MM.1S (cell line): ENCODE measurements around the gene MTREX.
A peak's percentile ranks its signal among the peaks of the same experiment; 100 is the strongest.

Experiments used
- DNase-seq: peaks from one replicate; pipeline ENCODE4 v3.0.0-alpha.2; 2015
- H2AFZ ChIP-seq: fragments of 300-600 bp; sonication (generic); 2 replicates; pipeline ENCODE4 v1.6.0; 2016; ENCODE audit warnings: antibody characterized with exemption, low read length
- H3F3A ChIP-seq: fragments of 300-600 bp; sonication (generic); 2 replicates; pipeline ENCODE4 v1.6.1; 2016; ENCODE audit warnings: mild to moderate bottlenecking, antibody characterized with exemption, low read length, moderate library complexity, mixed read lengths; ENCODE audit not compliant: insufficient read depth
- H3K27ac ChIP-seq: fragments of 300-600 bp; sonication (generic); 2 replicates; pipeline ENCODE4 v1.5.1; 2016; ENCODE audit warnings: mild to moderate bottlenecking, low read length
- H3K27me3 ChIP-seq: fragments of 300-600 bp; sonication (generic); replicated peaks from 2 replicates; pipeline ENCODE4 v1.6.0; 2016; ENCODE audit warnings: low read length; ENCODE audit not compliant: insufficient read depth
- H3K36me3 ChIP-seq: fragments of 300-600 bp; sonication (generic); replicated peaks from 2 replicates; pipeline ENCODE4 v1.6.1; 2016; ENCODE audit warnings: mild to moderate bottlenecking, low read length, mixed read lengths; ENCODE audit not compliant: insufficient read depth
- H3K4me1 ChIP-seq: fragments of 300-600 bp; sonication (generic); 2 replicates; pipeline ENCODE4 v1.6.1; 2016; ENCODE audit warnings: low read length, mixed read lengths
- H3K4me2 ChIP-seq: fragments of 300-600 bp; sonication (generic); 2 replicates; pipeline ENCODE4 v1.6.0; 2016; ENCODE audit warnings: low read depth, low read length
- H3K4me3 ChIP-seq: fragments of 300-600 bp; sonication (generic); 2 replicates; pipeline ENCODE4 v1.5.1; 2016; ENCODE audit warnings: low read length, mixed read lengths
- H3K79me2 ChIP-seq: fragments of 300-600 bp; sonication (generic); 2 replicates; pipeline ENCODE4 v1.6.1; 2016; ENCODE audit warnings: mixed run types, low read length, mixed read lengths
- H3K9ac ChIP-seq: fragments of 300-600 bp; sonication (generic); 2 replicates; pipeline ENCODE4 v1.6.1; 2016; ENCODE audit warnings: low read length, mixed read lengths
- H3K9me2 ChIP-seq: fragments of 300-600 bp; sonication (generic); replicated peaks from 2 replicates; pipeline ENCODE4 v1.6.1; 2016; ENCODE audit warnings: mild to moderate bottlenecking, low read length, mixed read lengths; ENCODE audit not compliant: insufficient read depth
- H3K9me3 ChIP-seq: fragments of 300-600 bp; sonication (generic); replicated peaks from 2 replicates; pipeline ENCODE4 v1.6.1; 2016; ENCODE audit warnings: mild to moderate bottlenecking, low read length, mixed read lengths; ENCODE audit not compliant: insufficient read depth
- H4K20me1 ChIP-seq: fragments of 300-600 bp; sonication (generic); 2 replicates; pipeline ENCODE4 v1.6.1; 2016; ENCODE audit warnings: mild to moderate bottlenecking, low read length, moderate library complexity, mixed read lengths; ENCODE audit not compliant: insufficient read depth
- EZH2 ChIP-seq: fragments of 300-600 bp; sonication (generic); optimal IDR thresholded peaks from 2 replicates; pipeline ENCODE3; 2017; ENCODE audit warnings: low read depth, mild to moderate bottlenecking, antibody characterized with exemption, low read length, mixed read lengths
- EZH2phosphoT487 ChIP-seq: fragments of 300-600 bp; sonication (generic); IDR thresholded peaks from 2 replicates; pipeline ENCODE4 v1.6.1; 2018; ENCODE audit warnings: antibody characterized with exemption, low read length
- TF ChIP-seq, protein P1 (sequence below): fragments of 300-600 bp; sonication (generic); IDR thresholded peaks from 2 replicates; pipeline ENCODE4 v1.5.1; 2016; ENCODE audit warnings: antibody characterized with exemption, low read length, mixed read lengths

MTREX gene

DNA sequence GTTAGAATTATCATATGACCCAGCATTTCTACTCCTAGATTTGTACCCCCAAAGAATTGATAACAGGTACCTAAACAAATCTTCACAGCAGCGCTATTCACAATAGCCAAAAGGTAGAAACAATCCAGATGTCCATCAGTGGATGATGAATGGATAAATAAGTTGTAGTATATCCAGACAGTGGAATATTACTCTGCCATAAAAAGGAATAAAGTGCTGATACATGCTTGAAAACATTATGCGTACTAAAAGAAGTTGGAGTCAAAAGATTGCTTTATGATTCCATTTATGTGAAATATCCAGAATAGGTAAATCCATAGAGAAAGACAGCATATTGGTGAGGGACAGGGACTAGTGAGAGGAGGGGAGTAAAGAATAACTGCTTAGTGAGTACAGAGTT, 26.0 kb downstream of the MTREX start:
- no peaks in the 10 kb centered on the region for H3F3A ChIP-seq
- TF ChIP-seq EZH2 = no peak
- TF ChIP-seq EZH2phosphoT487 = no peak
- TF ChIP-seq, protein P1, sequence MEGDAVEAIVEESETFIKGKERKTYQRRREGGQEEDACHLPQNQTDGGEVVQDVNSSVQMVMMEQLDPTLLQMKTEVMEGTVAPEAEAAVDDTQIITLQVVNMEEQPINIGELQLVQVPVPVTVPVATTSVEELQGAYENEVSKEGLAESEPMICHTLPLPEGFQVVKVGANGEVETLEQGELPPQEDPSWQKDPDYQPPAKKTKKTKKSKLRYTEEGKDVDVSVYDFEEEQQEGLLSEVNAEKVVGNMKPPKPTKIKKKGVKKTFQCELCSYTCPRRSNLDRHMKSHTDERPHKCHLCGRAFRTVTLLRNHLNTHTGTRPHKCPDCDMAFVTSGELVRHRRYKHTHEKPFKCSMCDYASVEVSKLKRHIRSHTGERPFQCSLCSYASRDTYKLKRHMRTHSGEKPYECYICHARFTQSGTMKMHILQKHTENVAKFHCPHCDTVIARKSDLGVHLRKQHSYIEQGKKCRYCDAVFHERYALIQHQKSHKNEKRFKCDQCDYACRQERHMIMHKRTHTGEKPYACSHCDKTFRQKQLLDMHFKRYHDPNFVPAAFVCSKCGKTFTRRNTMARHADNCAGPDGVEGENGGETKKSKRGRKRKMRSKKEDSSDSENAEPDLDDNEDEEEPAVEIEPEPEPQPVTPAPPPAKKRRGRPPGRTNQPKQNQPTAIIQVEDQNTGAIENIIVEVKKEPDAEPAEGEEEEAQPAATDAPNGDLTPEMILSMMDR = no peak
- H3K9me2 ChIP-seq = no peaks in the 10 kb centered on the region
- DNase-seq = no peak
- 0 out of 2 replicates have a peak, but pooled peaks cover 6% of the 10 kb centered on the region for H3K36me3 ChIP-seq
- H3K27ac ChIP-seq = no peak overlapping the region
- no peak overlapping the region for H2AFZ ChIP-seq
- no peak overlapping the region for H3K9ac ChIP-seq
- H3K27me3 ChIP-seq = no peaks in the 10 kb centered on the region
- H4K20me1 ChIP-seq = 0 out of 2 replicates have a peak, but pooled peaks cover 5% of the 10 kb centered on the region
- H3K4me3 ChIP-seq = no peak overlapping the region
- H3K79me2 ChIP-seq = peaks cover 81% of the 10 kb centered on the region
- no peaks in the 10 kb centered on the region for H3K4me1 ChIP-seq
- H3K9me3 ChIP-seq = no peaks in the 10 kb centered on the region
- no peak overlapping the region for H3K4me2 ChIP-seq

GRCh38 chr5:55338092-55338613, 30.4 kb downstream of the MTREX start:
- Histone ChIP-seq H3K9me2 (no peaks in the 10 kb centered on the region), H2AFZ (no peak overlapping the region), H3K36me3 (no peaks in the 10 kb centered on the region; the same call in 1 of the 2 replicates), H3K79me2 (peaks cover 54% of the 10 kb centered on the region), H4K20me1 (0 out of 2 replicates have a peak, but pooled peaks cover 5% of the 10 kb centered on the region), H3K27ac (no peak overlapping the region), H3K9me3 (no peaks in the 10 kb centered on the region), H3K4me2 (peak overlapping the region; percentile 65), H3K27me3 (no peaks in the 10 kb centered on the region), H3F3A (0 out of 2 replicates have a peak, but pooled peaks cover 3% of the 10 kb centered on the region), H3K9ac (peak overlapping the region; percentile 15; the same call in 1 of the 2 replicates), H3K4me1 (no peaks in the 10 kb centered on the region), H3K4me3 (no peak overlapping the region; the same call in 1 of the 2 replicates)
- DNase-seq = peak; percentile 22
- TF ChIP-seq EZH2phosphoT487 (no peak), EZH2 (no peak)
- TF ChIP-seq, protein P1 = no peak

DNA sequence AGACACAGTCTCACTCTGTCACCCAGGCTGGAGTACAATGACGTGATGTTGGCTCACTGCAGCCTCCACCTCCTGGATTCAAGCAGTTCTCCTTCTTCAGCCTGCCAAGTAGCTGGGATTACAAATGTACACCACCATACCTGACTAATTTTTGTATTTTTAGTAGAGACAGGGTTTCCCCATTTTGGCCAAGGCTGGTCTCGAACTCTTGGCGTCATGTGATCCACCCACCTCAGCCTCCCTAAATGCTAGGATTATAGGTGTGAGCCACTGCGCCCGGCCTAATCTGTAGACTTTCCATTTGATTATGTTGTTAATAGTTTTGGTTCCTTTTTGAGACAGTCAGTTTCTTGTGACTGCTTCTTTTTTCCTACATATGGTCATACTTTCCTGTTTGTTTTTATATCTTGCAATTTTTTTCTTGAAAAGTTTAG, 31.0 kb downstream of the MTREX start:
- H3K27me3 ChIP-seq = no peaks in the 10 kb centered on the region
- no peak overlapping the region for H3K4me3 ChIP-seq
- H3K9me2 ChIP-seq = no peaks in the 10 kb centered on the region
- H4K20me1 ChIP-seq = 0 out of 2 replicates have a peak, but pooled peaks cover 6% of the 10 kb centered on the region
- 0 out of 2 replicates have a peak, but pooled peaks cover 8% of the 10 kb centered on the region for H3F3A ChIP-seq
- H3K9me3 ChIP-seq = no peaks in the 10 kb centered on the region
- no peak overlapping the region for H2AFZ ChIP-seq
- DNase-seq = no peak
- no peak overlapping the region for H3K9ac ChIP-seq
- peaks cover 52% of the 10 kb centered on the region for H3K79me2 ChIP-seq
- no peak overlapping the region for H3K4me2 ChIP-seq
- H3K27ac ChIP-seq = no peak overlapping the region
- no peak for TF ChIP-seq EZH2
- no peak for TF ChIP-seq EZH2phosphoT487
- TF ChIP-seq, protein P1 = no peak
- H3K4me1 ChIP-seq = no peaks in the 10 kb centered on the region
- no peaks in the 10 kb centered on the region; the same call in 1 of the 2 replicates for H3K36me3 ChIP-seq
